NCI-H128 (cell line): ENCODE results near the gene TRABD2B.

ENCODE experiments used
- DNase-seq: peaks from one replicate; lab custom pipeline; 2025; ENCODE audit not compliant: unreplicated experiment; lab: John Stamatoyannopoulos, UW

TRABD2B gene

DNA sequence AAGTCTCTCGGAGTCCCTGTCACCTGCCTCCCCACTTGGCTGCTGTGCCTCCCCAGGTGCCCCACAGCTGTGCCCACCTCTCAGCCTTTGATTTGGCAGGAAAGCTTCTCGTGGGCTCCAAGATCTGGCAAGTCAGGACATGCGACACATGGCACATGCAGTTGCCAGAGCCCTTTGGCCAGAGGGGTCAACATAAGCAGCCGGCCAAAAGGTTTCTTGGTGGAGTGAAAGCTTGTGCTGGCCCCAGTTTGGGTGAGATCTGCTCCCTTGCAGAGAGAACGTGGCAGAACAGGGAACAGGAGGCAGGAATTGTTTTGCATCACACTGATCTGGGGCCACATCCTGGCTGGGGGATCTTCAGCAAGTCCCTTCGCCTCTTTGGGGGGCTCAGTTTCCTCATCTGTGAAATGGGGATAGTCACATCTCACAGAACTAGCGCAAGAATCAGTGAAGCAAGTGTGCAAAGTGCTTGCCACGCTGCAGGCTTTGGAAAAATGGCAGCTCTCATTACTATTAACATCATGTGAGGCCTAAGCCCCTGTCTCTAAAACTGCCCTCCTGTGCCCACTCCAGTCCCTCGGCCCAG, 232.6 kb downstream of the TRABD2B start:
- DNase-seq = no peak

DNA sequence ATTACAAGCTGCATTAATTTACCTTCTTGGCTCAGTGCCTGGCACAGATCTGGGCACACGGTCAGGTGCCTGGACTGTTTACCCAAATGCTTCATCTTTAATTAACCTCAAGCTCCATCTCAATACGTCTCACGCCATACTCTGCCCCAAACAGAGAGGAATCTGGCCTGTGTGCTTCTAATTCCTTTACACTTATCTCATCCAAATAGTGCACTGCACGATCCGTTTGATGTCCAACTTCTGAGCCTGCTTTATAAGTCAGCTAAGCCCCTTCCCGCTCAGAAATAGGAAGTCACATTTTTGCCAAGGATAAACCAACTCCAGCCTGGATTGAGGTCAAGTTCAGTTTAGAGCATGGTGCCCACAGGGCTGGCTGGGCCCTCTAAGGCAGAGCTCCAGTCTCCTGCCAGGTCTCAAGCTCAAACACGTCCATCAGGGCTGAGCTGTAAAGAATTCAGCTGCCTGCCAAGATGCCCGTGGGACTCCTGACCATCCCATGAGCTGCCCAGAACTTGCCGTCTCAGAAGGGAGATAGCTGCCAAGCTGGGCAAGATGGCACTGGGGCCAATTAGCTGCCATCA, 233.5 kb downstream of the TRABD2B start:
- no peak for DNase-seq

DNA sequence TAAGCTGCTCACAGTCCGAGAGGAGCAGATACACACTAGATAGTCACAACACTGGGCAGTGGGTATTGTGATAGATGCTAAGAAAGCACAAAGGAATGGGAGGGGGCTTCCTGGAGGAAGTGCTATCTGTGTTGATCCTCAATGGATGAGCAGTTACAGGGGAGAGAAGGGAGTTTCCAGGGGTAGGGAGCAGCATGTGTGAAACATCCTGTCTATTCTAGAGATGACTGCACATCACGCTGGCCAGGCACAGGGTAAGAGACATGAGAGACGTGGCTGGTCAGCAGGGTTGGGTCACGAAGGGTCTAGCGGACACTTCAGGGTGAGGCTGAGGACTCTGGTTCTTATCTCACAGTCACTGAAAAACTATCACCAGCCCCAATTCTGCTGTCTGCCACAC, 235.2 kb downstream of the TRABD2B start:
- no peak for DNase-seq

DNA sequence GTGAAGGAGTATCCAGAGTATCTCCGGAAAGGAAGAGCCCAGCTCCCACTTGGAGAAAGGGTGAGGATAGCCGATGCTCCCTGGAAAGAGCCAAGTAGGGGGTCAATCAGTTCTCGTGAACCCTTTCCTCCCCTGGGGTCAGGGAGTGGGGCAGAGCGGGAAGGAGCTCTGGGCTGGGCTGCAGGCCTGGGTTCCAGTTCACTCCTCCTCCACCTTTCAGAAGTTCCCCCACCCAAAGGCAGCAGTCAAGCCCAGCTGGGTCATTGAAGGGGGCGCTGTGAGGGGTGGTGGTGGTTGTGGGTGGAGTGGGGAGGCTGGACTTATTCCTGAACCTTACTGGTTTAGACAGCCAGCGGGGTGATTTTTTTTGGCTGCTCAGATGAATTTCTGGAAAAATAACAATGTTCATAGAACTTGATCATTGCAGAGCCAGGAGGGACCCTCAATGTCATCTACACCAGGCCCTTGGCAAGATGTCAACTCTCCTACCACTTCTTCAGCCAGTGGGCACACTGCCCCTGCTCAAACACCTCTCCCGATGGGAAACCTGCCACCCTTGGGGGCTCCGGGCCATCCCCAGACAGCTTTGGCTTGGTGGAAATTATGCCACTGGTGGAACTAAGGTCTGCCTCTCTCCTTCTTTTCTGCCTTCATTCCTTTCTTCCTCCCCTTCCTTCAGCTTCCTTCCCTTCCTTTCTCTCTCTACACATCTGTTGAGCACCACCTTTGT, 235.8 kb downstream of the TRABD2B start:
- DNase-seq = no peak

DNA sequence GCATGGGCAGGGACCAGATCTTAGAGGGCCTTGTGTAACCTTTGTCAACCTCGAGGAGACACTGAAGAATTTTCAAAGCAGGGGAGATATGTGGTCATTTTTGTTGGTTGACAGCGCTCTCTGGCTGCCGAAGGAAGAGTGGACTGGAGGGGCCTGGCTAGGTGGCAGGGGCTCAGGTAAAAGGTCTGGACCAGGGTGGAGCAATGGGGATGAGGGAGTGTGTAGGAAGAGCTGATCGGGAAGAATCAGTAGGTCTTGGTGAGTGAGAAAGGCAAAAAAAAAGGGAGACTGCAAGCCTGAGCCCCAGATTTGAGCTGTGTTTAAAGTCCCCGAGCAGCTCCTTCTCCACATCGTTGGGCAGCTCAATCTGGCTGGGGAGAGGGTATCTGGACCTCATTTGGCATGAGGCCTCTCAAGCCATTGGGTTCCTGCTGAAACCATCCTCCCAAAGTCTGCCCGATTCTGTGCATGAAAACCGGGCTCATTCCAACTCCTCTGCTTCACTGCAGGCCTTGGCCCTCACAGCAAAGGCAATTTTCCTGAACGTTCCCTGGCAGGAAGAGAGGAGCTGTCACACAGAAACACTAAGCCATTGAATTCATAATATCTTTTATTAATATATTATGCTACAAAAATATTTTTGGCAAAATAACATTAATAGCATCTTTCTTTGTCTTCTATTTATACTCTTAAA, 237.1 kb downstream of the TRABD2B start:
- DNase-seq = no peak

DNA sequence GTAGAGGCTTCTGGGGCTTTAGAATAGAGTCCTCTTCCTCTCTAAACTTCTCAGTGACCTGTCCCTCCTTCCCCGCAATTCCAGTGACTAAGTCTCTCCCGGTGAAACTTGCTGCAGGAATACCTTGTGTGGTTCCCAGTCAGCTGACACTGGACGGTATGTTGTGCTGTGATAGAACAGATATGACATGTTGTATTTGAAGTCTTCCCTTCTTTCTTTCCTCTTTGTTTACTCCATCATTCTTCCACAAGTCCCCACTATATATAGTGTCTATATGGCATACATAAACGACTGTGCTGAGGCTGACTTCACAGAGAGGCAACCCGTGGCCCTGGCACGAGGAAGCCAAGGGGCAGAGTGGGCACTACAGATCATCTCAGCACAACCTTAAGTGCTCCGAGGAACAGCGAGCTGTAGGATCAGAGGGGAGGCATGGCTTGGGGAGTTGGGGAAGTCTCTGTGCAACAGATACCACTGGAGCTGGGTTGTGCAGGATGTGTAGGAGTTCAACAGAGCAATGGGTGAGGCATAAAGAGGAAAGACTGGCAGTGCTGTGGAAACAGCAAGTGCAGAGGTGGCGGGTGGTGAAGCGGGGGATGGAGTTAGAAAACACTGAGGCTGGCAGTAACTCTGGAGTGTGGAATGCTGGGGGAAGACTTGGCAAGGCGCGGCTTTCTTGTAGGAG, 237.8 kb downstream of the TRABD2B start:
- DNase-seq = no peak

DNA sequence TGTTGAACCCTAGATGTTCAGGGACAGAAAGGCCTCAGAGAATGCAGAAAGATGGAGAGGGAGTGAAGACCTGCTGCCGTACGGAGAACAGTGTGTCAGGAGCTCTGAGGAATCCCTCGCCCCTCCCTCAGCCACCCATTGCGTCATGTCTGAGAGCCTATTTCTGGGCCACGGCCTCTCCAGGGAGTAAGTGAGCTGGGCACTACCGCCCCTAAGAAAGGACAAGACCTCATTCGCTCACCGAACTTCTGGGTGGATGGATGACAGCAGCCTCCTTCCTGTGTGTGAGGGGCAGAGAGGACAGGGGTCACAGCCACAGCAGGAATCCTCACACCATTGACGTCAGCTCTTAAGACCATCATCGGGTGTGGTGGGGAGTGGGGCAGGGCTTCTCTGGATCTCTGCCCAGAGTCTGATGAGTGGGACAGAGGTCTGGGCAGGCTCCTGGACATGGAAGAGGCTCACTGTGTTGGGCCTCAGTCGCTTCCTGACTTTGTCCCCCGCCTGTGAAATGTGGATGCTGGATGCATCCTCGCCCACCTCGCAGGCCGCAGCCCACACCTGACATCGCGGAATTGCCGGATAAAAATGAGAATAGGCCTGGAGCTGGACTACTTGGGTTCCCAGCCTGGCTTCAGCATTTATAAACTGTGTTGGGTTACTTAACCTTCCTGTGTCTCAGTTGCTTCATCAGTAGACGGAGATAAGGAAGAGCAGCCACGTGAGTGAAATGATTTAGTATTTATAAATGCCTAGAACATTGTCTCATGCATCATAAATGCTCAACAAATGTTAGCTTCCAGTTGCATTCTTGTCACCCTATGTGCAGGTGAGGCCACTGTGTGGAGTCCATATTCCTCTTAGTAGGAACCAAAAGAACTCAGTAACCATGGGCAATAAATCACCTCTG, 238.6 kb downstream of the TRABD2B start:
- no peak for DNase-seq

DNA sequence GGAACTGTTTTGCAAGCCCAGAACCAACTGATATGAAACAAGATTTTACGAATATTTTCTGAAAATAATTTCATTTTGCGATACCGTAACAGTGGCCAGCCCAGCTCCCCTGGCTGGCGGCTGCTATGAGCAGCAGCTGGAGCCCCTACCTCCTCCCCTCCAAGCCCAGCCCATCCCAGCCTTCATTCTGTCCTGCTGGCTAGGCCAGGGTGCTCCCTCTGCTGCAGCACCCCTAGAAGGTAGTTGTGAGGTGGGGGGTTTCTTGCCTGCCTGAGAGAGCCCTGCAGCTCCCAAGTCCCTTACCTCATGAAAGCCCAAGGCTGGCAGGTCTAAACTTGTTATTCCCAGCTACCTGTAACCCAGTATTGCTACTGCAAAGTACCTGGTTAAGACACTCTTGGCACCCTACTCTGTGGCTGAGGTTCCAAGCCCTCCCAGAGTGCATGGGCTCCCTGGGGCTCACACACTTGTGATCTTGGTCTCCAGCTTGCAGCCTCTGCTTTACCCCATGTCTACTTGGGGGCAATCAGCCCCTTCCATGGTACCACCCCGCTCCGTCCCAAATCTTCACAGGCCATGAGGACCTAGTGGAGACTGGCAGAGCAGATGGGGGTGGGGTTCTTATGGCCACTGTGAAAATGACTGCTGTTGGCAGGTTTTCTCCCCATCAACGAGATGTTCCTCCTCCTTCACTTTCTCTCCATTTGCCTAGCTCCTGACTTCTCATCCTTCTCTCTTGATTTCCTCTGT, 239.8 kb downstream of the TRABD2B start:
- no peak for DNase-seq

DNA sequence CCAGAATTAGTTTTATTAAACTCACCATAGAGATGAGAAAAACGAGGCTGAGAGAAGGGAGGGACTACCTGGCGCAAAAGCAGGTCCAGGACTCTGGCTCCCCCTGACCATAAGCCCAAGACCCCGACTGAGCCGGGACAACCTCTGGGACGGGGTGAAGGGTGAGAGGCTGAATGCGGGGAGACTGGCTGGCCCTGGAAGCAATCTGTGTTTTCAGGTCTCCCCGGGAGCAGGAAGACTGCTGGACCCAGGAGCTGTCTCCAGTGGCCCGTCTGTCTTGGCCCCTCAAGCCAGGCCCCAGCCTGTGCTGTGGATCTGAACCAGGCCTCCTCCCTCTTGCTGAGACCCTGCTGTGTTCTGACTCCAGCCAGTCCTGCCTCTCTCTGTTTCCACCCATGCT, 240.8 kb downstream of the TRABD2B start:
- DNase-seq = no peak

DNA sequence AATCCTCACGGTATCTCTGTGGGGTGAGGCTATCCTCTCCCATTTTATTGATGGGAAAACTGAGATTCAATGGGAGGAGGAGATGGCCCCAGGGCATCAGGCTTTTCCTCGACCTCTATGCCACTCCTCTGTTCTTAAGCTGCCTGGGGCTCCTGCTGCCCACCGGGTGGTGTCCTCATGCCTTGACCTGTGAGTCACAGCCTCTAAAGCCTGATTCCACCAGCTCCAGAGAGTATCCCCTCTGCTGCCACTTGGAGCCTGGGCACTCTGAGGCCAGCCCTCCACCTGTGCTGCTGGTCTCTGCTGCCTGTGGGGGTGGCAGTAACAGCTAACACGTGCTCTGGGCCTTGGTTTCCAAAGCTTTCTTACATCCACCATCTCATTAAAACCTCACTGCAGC, 241.2 kb downstream of the TRABD2B start:
- DNase-seq = no peak

DNA sequence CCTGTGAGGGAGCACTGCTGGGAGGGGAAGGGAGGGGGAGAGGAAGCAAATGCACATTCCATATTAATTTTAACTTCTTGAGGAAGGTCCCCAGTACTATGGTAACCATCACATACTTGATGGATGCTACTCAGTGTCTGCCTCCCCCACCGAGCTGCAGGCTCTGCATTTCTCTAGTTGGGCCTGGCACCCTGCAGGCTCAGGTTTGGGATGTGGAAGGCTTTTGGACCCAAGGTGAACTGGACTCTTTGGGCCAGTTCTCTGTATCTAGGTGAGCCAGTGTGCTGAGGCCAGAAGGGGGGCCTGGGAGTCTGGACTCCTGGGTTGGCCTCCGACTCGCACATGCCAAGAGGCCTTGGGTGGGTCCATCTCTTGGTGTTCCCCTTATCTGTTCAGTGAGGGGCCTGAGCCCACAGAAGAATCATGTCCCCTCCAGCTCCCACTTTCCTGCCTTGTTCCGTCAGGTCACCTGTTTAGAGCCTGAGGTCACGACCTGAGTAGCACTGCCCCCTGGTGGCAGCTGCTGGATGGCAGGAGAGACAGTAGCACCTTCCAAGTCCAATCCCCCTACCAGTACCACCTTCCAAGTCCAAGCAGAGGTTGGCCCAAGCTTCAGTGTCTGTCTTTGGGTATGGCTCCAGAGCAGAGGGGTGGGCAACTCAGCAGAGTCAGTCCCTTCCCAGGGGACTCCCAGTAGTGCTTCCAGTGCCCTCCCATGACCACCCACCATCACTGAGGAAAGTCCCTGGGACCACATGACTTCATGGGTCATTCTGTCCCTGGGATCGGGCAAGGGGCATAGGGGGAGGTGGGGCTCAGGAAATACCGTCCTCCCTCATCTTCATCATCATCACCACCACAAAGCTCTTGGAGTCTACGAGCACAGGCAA, 241.8 kb downstream of the TRABD2B start:
- no peak for DNase-seq

DNA sequence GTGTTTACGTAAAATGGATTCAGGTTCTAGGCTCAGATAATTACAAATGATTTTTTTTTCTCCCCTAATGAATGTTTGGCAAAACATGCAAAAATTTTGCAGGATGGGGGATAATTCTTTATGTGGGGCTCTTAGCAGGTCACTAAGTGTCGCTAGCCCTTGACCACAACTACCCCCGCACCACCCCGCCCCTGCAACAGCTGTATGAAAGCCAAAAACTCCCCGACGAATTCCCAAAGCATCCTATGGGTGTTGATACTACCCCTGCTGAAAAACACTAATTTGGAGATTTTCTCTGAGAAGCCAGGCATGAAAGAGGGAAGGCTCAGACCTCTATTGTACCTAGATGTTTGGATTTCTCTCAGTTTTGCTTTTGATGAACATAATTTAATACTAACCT, 243.0 kb downstream of the TRABD2B start:
- DNase-seq = no peak

DNA sequence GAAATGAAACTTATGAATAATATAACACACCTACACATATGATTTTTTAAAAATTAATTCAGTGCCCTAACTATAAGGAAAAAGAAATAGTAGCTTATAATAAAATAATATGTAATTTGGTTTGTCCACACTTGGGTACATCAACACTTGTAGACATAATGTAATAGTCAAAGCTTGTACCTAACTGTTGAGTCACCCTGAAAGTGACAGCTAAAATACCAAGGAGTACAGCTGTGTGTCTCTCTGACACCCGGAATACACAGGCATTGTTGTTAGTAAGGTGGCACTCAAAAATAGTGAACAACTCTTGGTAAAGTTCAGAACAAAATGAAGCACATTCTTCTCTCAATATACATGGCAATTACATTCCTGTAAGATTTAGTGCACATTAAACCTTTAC, 243.4 kb downstream of the TRABD2B start:
- DNase-seq = no peak

DNA sequence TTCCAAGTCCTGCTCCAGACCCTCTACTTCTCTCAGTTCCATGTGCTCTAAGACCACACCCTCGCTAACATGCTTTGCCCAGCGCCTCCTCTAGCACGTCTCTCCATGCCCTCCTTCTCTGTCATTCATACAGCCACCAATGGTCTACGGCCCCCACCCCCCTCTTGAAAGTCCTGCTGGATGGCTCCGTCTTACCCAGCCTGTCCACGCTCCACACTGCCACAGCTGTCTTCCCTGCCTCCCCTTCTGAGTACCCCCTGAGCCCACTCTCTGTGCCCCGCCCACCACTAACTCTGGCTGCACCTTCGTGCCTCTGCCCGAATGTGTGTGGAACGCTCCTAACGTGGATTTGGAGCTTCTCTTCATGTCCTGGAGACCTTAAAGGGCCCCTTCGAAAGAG, 244.6 kb downstream of the TRABD2B start:
- no peak for DNase-seq

DNA sequence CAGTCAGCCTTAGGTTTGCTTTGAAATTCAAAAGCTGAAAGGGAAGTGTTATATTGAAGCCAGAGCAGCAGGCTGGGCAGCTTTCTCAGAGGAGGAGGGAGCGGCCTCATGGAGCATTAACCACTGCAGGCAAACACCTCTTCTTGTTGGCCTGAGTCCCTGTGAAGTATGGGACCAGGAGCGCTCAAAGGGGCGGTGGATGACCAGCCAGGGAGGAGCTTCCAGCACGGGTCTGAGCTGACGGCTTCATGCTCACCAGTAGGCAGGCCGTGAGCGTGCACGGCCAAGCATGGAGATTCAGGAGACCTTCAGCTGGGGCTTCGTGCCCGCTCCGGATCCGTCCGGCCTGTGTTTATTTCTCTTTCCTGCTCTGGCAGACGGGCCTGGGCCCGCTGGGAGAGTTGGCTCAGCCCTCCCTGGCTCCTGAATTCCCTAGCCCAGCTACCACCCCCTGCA, 245.2 kb downstream of the TRABD2B start:
- no peak for DNase-seq

DNA sequence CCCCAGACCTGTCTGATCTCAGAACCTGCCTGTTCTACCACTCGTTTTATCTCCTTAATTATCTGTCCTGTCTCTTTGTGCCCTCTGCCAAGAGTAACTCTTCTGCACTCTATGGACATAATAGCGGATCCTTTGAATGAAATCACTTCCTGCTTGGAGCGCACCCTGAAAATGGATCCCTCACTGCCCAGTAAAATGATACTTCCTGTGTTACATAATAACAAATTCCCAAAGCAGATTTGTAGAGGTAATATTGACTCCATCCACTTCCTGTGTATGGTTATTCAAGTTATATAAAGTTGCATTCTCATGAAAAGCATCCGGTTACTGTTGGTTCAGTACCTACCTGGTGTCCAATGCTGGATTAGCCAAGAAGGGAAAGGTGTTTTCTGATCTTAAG, 246.0 kb downstream of the TRABD2B start:
- DNase-seq = no peak

DNA sequence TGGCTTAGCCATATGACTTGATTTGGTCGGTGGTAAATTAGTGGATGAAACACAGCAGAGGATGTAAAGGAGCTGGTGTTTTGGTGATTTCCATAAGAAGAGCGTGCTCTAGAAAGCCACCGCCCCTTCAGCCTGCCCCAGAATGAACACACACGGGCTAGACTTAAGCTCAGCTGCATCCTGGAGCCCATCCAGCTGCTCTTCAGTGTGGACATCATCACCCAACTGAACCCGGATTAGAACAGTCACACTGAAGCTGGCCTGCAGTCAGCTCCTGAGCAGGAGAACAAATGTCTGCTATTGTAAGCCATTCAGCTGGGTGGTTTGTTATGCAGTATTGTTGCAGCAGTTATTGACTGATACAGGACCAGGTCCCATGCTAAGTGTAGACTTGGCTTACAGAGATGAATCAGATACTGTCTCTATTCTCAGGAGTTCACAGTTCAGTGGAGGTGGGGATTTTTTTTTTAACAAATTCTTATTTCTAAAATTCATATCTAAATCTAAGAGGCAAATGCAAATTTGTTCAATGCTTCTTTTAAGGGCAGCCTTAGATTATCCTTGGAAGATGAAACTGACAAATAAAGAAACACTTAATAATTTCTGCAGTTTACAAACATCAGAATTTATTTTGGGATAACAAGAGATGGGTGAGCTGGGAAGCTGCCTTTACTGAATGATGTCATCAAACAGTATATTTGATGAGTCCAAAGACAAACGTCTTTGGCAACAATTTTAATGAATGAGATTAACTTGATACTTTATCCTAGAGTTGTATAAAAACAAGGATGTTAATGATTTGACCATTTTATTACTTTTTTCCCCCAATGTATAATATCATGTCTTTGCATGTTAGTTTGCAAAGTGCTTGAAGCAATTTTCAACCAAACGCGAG, 251.2 kb downstream of the TRABD2B start:
- DNase-seq = no peak
